ENCODE measurements around the gene MDK. TPM values are rescaled to one million over a fixed set of nuclear protein-coding genes. Genes with fewer than 3 reads are reported as not detected.
A peak's percentile ranks its signal among the peaks of the same experiment; 100 is the strongest.
"Not testable (repeated sequence)": the region's sequence is repeated elsewhere in the genome, so short reads cannot be mapped to it uniquely, and the experiment has no call there.

Gene MDK
- total RNA-seq, 5 donors from 2014 or later (not counting 1 experiment from before 2014, with no cell fraction given) = 5.8 to 8.6 (median 8.3) TPM

DNA sequence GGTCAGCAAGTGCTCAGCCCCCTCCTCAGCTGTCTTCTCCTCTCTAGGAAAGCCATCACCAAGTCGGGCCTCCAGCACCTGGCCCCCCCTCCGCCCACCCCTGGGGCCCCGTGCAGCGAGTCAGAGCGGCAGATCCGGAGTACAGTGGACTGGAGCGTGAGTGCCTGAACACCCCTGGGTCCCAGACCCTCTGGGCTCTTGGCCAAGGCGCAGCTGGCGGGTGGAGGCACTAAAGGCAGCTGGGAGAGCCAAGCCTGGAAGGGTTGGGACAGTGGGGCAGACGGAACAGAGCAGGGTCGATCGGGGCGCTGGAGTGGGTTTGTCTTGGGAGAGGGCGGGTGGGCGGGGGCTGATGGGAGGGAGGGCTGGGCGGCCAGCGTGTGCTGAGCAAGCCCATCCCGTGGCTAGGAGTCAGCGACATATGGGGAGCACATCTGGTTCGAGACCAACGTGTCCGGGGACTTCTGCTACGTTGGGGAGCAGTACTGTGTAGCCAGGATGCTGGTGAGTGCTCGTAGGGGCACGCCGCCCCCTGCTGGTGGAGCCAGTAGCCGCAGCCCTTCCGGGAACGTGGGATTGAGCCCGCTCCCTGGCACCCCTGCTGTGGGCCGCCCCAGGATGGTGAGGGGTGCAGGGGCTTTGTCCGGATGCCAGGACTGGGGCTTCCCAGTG lies 14.1 kb upstream of the MDK start:
- H3K4me1 Mint-ChIP-seq = peaks cover 46 to 55% (median 55%) of the 10 kb centered on the region in 3 donors
- peaks cover 15% of the 10 kb centered on the region for H3K36me3 Mint-ChIP-seq
- no peaks in the 10 kb centered on the region for H3K9me3 Mint-ChIP-seq
- H3K27ac Mint-ChIP-seq = peak overlapping the region in 1 of 2 donors; percentile 69
- CTCF ChIA-PET = interaction anchor here (0.6 to 2.9 kb wide), 11 partner anchors 11 to 1801 kb away, joined by 3 to 12 read pairs (median 5); no protein-coding TSS in a partner anchor
- POLR2A ChIA-PET = interaction anchor here in 1 of 2 donors (0.6 kb wide), 2 partner anchors 226 to 263 kb away, joined by 4 to 8 read pairs; partner anchors contain the start of gene AMBRA1
- Histone ChIP-seq H3K27me3 (replicated peaks in 1 of 2; ENCODE audit: control insufficient read depth in 2 of 2, extremely low read depth in 1 of 2, insufficient read depth in 2 of 2, low read length in 1 of 2) (no peaks in the 10 kb centered on the region), H3K27ac (ENCODE audit: low read length) (peak overlapping the region; percentile 23), H3K4me3 (ENCODE audit: control insufficient read depth in 1 of 2, extremely low read depth in 1 of 2, low read length in 1 of 2) (no peak overlapping the region), H3K9me3 (no peaks in the 10 kb centered on the region), H3K4me1 (ENCODE audit: control insufficient read depth in 1 of 2, extremely low read depth in 1 of 2, insufficient read depth in 2 of 2, low read length in 2 of 2) (peaks cover 8 to 63% of the 10 kb centered on the region in 2 experiments), H3K36me3 (ENCODE audit: control insufficient read depth in 2 of 2, extremely low read depth in 1 of 2, insufficient read depth in 1 of 2, low read length in 1 of 2) (peaks cover 24 to 88% of the 10 kb centered on the region in 2 donors)
- 8% methylated on average over 17 of the region's 32 CpGs for WGBS (ENCODE audit: insufficient coverage)
- no peak overlapping the region for H3K4me3 Mint-ChIP-seq
- ATAC-seq (replicated peaks in 1 of 4) (peak; percentile 86 to 92 (median 90)), DNase-seq (peak; percentile 42 to 88 (median 72))
- no peaks in the 10 kb centered on the region for H3K27me3 Mint-ChIP-seq

GRCh38 chr11:46367916-46368267 lies 13.6 kb upstream of the MDK start:
- POLR2A ChIA-PET = interaction anchor here in 1 of 2 donors (0.6 kb wide), 1 partner anchor 263 kb away, joined by 4 read pairs; no protein-coding TSS in a partner anchor
- no peak for ATAC-seq (replicated peaks in 1 of 4)
- Histone ChIP-seq H3K27ac (ENCODE audit: low read length) (no peak overlapping the region), H3K36me3 (ENCODE audit: control insufficient read depth in 2 of 2, extremely low read depth in 1 of 2, insufficient read depth in 1 of 2, low read length in 1 of 2) (peaks cover 29 to 88% of the 10 kb centered on the region in 2 donors), H3K4me3 (ENCODE audit: control insufficient read depth in 1 of 2, extremely low read depth in 1 of 2, low read length in 1 of 2) (no peak overlapping the region), H3K27me3 (replicated peaks in 1 of 2; ENCODE audit: control insufficient read depth in 2 of 2, extremely low read depth in 1 of 2, insufficient read depth in 2 of 2, low read length in 1 of 2) (no peaks in the 10 kb centered on the region), H3K9me3 (no peaks in the 10 kb centered on the region), H3K4me1 (ENCODE audit: control insufficient read depth in 1 of 2, extremely low read depth in 1 of 2, insufficient read depth in 2 of 2, low read length in 2 of 2) (peaks cover 5 to 58% of the 10 kb centered on the region in 2 experiments)
- Mint-ChIP-seq H3K27ac (peak overlapping the region in 1 of 2 donors; percentile 69), H3K36me3 (peaks cover 15% of the 10 kb centered on the region), H3K9me3 (no peaks in the 10 kb centered on the region), H3K4me3 (no peak overlapping the region), H3K4me1 (peaks cover 41 to 50% (median 50%) of the 10 kb centered on the region in 3 donors), H3K27me3 (no peaks in the 10 kb centered on the region)
- 78% methylated on average over 8 of the region's 12 CpGs for WGBS (ENCODE audit: insufficient coverage)
- CTCF ChIA-PET = interaction anchor here (0.6 to 2.3 kb wide), 9 partner anchors 9 to 130 kb away, joined by 3 to 11 read pairs (median 3); no protein-coding TSS in a partner anchor
- DNase-seq = no peak

GRCh38 chr11:46369458-46370152 lies 11.9 kb upstream of the MDK start:
- no peak overlapping the region for H3K27ac ChIP-seq (ENCODE audit: low read length)
- ATAC-seq (replicated peaks in 1 of 4) = peak; percentile 54 to 59 (median 58)

DNA sequence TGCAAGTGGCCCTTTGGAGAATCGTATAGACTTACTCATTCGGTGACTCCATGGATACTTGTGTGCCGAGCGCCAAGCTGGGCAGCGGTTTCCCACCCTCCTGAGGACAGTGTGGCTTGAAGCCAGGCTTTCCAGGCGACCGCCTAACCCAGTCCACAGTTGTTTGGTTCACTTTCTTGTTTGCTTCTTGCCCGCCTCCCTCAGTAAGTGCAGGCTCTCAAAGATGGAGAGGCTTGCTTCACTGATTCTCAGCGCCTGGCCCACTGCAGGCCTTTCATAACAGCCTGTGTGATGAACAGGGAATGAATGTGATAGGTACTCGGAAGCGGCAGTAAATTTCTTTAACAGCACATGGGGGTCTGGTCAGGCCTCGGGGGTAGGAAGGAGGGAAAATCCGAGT lies 11.2 kb upstream of the MDK start:
- WGBS (ENCODE audit: insufficient coverage) = 94% methylated on average over 12 of the region's 13 CpGs
- H3K9me3 ChIP-seq = no peaks in the 10 kb centered on the region
- H3K27me3 ChIP-seq (replicated peaks in 1 of 2; ENCODE audit: control insufficient read depth in 2 of 2, extremely low read depth in 1 of 2, insufficient read depth in 2 of 2, low read length in 1 of 2) = no peaks in the 10 kb centered on the region
- peaks cover 2 to 34% of the 10 kb centered on the region in 2 experiments for H3K4me1 ChIP-seq (ENCODE audit: control insufficient read depth in 1 of 2, extremely low read depth in 1 of 2, insufficient read depth in 2 of 2, low read length in 2 of 2)
- ChIA-PET POLR2A (no interaction called here), CTCF (no interaction called here)
- ATAC-seq (replicated peaks in 1 of 4) (no peak), DNase-seq (no peak)
- Mint-ChIP-seq H3K4me3 (no peak overlapping the region), H3K27ac (peak overlapping the region in 1 of 2 donors; percentile 52), H3K36me3 (peaks cover 21% of the 10 kb centered on the region), H3K27me3 (no peaks in the 10 kb centered on the region), H3K9me3 (no peaks in the 10 kb centered on the region), H3K4me1 (peaks cover 25 to 31% (median 30%) of the 10 kb centered on the region in 3 donors)
- no peak overlapping the region for H3K27ac ChIP-seq (ENCODE audit: low read length)
- no peak overlapping the region for H3K4me3 ChIP-seq (ENCODE audit: control insufficient read depth in 1 of 2, extremely low read depth in 1 of 2, low read length in 1 of 2)
- peaks cover 40 to 83% of the 10 kb centered on the region in 2 donors for H3K36me3 ChIP-seq (ENCODE audit: control insufficient read depth in 2 of 2, extremely low read depth in 1 of 2, insufficient read depth in 1 of 2, low read length in 1 of 2)

More at GRCh38 chr11:46369458-46370152, 11.9 kb upstream of the MDK start:
- Histone ChIP-seq H3K36me3 (ENCODE audit: control insufficient read depth in 2 of 2, extremely low read depth in 1 of 2, insufficient read depth in 1 of 2, low read length in 1 of 2) (peaks cover 35 to 83% of the 10 kb centered on the region in 2 donors), H3K9me3 (no peaks in the 10 kb centered on the region), H3K4me3 (ENCODE audit: control insufficient read depth in 1 of 2, extremely low read depth in 1 of 2, low read length in 1 of 2) (no peak overlapping the region), H3K27me3 (replicated peaks in 1 of 2; ENCODE audit: control insufficient read depth in 2 of 2, extremely low read depth in 1 of 2, insufficient read depth in 2 of 2, low read length in 1 of 2) (no peaks in the 10 kb centered on the region), H3K4me1 (ENCODE audit: control insufficient read depth in 1 of 2, extremely low read depth in 1 of 2, insufficient read depth in 2 of 2, low read length in 2 of 2) (peaks cover 2 to 41% of the 10 kb centered on the region in 2 experiments)
- peaks cover 17% of the 10 kb centered on the region for H3K36me3 Mint-ChIP-seq
- CTCF ChIA-PET = interaction anchor here (1.5 to 2.3 kb wide), 3 partner anchors 9 to 21 kb away, joined by 8 to 11 read pairs (median 11); no protein-coding TSS in a partner anchor
- peak overlapping the region; percentile 67 to 72 for H3K27ac Mint-ChIP-seq
- POLR2A ChIA-PET = no interaction called here
- H3K9me3 Mint-ChIP-seq = no peaks in the 10 kb centered on the region
- 71% methylated on average over 18 of the region's 25 CpGs for WGBS (ENCODE audit: insufficient coverage)
- peak in 13 of 35 experiments; percentile 22 to 68 (median 48) for DNase-seq
- H3K27me3 Mint-ChIP-seq = no peaks in the 10 kb centered on the region
- H3K4me1 Mint-ChIP-seq = peaks cover 31 to 37% (median 37%) of the 10 kb centered on the region in 3 donors
- H3K4me3 Mint-ChIP-seq = no peak overlapping the region

DNA sequence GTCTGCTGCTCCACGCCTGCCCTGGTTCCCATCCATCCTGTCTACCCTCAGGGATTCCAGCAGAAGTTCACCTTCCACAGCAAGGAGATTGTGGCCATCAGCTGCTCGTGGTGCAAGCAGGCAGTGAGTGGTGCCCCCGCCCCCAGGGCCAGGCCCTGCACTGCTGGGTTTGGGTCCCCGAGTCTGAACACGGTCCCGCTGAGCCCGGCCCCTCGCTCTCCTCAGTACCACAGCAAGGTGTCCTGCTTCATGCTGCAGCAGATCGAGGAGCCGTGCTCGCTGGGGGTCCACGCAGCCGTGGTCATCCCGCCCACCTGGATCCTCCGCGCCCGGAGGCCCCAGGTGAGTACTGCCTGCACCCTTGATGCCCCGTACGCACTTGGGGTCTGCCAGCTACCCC lies 10.2 kb upstream of the MDK start:
- CTCF ChIA-PET = interaction anchor here in 1 of 2 donors (0.7 kb wide), 1 partner anchor 397 kb away, joined by 3 read pairs; no protein-coding TSS in a partner anchor
- Mint-ChIP-seq H3K36me3 (peaks cover 23% of the 10 kb centered on the region), H3K4me1 (peaks cover 22 to 23% (median 22%) of the 10 kb centered on the region in 3 donors)
- ATAC-seq (replicated peaks in 1 of 4); H3K4me3 ChIP-seq (ENCODE audit: control insufficient read depth in 1 of 2, extremely low read depth in 1 of 2, low read length in 1 of 2); H3K9me3 Mint-ChIP-seq; H3K9me3 ChIP-seq; POLR2A ChIA-PET; DNase-seq; H3K4me3 Mint-ChIP-seq; H3K27ac Mint-ChIP-seq; H3K27me3 ChIP-seq (replicated peaks in 1 of 2; ENCODE audit: control insufficient read depth in 2 of 2, extremely low read depth in 1 of 2, insufficient read depth in 2 of 2, low read length in 1 of 2); H3K27me3 Mint-ChIP-seq; H3K27ac ChIP-seq (ENCODE audit: low read length): not testable (repeated sequence)
- H3K36me3 ChIP-seq (ENCODE audit: control insufficient read depth in 2 of 2, extremely low read depth in 1 of 2, insufficient read depth in 1 of 2, low read length in 1 of 2) = peaks cover 39 to 88% of the 10 kb centered on the region in 2 donors
- peaks cover 0 to 28% of the 10 kb centered on the region in 2 experiments for H3K4me1 ChIP-seq (ENCODE audit: control insufficient read depth in 1 of 2, extremely low read depth in 1 of 2, insufficient read depth in 2 of 2, low read length in 2 of 2)
- WGBS (ENCODE audit: insufficient coverage) = 99% methylated on average over 18 of the region's 19 CpGs

- Mint-ChIP-seq H3K4me3 (no peak overlapping the region), H3K27ac (no peak overlapping the region), H3K27me3 (no peaks in the 10 kb centered on the region), H3K36me3 (peaks cover 30% of the 10 kb centered on the region), H3K9me3 (no peaks in the 10 kb centered on the region), H3K4me1 (peaks cover 17 to 26% (median 19%) of the 10 kb centered on the region in 3 donors)
- 93% methylated on average over 8 of the region's 10 CpGs for WGBS (ENCODE audit: insufficient coverage)
- no peak overlapping the region for H3K27ac ChIP-seq (ENCODE audit: low read length)
- ATAC-seq (replicated peaks in 1 of 4) = no peak
- peaks cover 42 to 90% of the 10 kb centered on the region in 2 donors for H3K36me3 ChIP-seq (ENCODE audit: control insufficient read depth in 2 of 2, extremely low read depth in 1 of 2, insufficient read depth in 1 of 2, low read length in 1 of 2)
- CTCF ChIA-PET = no interaction called here
- H3K4me1 ChIP-seq (ENCODE audit: control insufficient read depth in 1 of 2, extremely low read depth in 1 of 2, insufficient read depth in 2 of 2, low read length in 2 of 2) = peaks cover 0 to 20% of the 10 kb centered on the region in 2 experiments
- POLR2A ChIA-PET = no interaction called here
- no peak for DNase-seq
- H3K9me3 ChIP-seq = no peaks in the 10 kb centered on the region
- no peaks in the 10 kb centered on the region for H3K27me3 ChIP-seq (replicated peaks in 1 of 2; ENCODE audit: control insufficient read depth in 2 of 2, extremely low read depth in 1 of 2, insufficient read depth in 2 of 2, low read length in 1 of 2)
- H3K4me3 ChIP-seq (ENCODE audit: control insufficient read depth in 1 of 2, extremely low read depth in 1 of 2, low read length in 1 of 2) = no peak overlapping the region
Measured at GRCh38 chr11:46372086-46372485, 9.4 kb upstream of the MDK start.
